ENCODE measurements around the gene MRPL49. TPM values are rescaled to one million over a fixed set of nuclear protein-coding genes. Genes with fewer than 3 reads are reported as not detected.

Gene MRPL49
- total RNA-seq, 3 donors from 2014 or later (not counting 1 experiment from before 2014, with no cell fraction given), result 36.8 to 37.5 (median 36.9) TPM

- no peak for ATAC-seq
- H3K4me3 Mint-ChIP-seq, result peak overlapping the region; percentile 96
- peak overlapping the region; percentile 54 for H3K27ac ChIP-seq (ENCODE audit: low read length)
- no peaks in the 10 kb centered on the region for H3K9me3 Mint-ChIP-seq
- peaks cover 22% of the 10 kb centered on the region for H3K36me3 ChIP-seq (ENCODE audit: control insufficient read depth, insufficient read depth, low read length)
- H3K27me3 ChIP-seq (ENCODE audit: control insufficient read depth, insufficient read depth, low read length), result no peaks in the 10 kb centered on the region
- no peak for TF ChIP-seq CTCF (IDR thresholded peaks at IDR 0.05)
- peaks cover 67% of the 10 kb centered on the region for H3K4me1 ChIP-seq (ENCODE audit: control insufficient read depth, insufficient read depth, low read length)
- H3K27ac Mint-ChIP-seq, result peak overlapping the region; percentile 91 to 97
- peaks cover 43 to 44% of the 10 kb centered on the region in 2 donors for H3K4me1 Mint-ChIP-seq
- no peaks in the 10 kb centered on the region for H3K9me3 ChIP-seq (ENCODE audit: control insufficient read depth, insufficient read depth, low read length)
- H3K36me3 Mint-ChIP-seq, result no peaks in the 10 kb centered on the region
- no peaks in the 10 kb centered on the region for H3K27me3 Mint-ChIP-seq (ENCODE audit: low read depth in 2 of 2)
- no peak for DNase-seq
- 40% methylated on average over 12 of the region's 14 CpGs for WGBS (ENCODE audit: insufficient coverage)
- intact Hi-C loops (cut with micrococcal nuclease), result loop anchor here (5.0 to 10.0 kb wide), 4 partner anchors 86 to 339 kb away; partner anchors contain the start of genes SF1 and SNX15
- H3K4me3 ChIP-seq (ENCODE audit: low read length), result peak overlapping the region; percentile 48
These were observed 8.8 kb upstream of the MRPL49 start for GRCh38 chr11:65113361-65113756.

GRCh38 chr11:65113839-65114238 lies 8.3 kb upstream of the MRPL49 start:
- H3K4me3 ChIP-seq (ENCODE audit: low read length), result no peak overlapping the region
- intact Hi-C loops (cut with micrococcal nuclease), result loop anchor here (5.0 to 10.0 kb wide), 4 partner anchors 87 to 339 kb away; partner anchors contain the start of genes SF1 and SNX15
- Mint-ChIP-seq H3K27me3 (ENCODE audit: low read depth in 2 of 2) (no peaks in the 10 kb centered on the region), H3K4me1 (peaks cover 43 to 49% of the 10 kb centered on the region in 2 donors), H3K36me3 (no peaks in the 10 kb centered on the region), H3K27ac (peak overlapping the region; percentile 91 to 97), H3K9me3 (no peaks in the 10 kb centered on the region), H3K4me3 (peak overlapping the region; percentile 96)
- no peaks in the 10 kb centered on the region for H3K9me3 ChIP-seq (ENCODE audit: control insufficient read depth, insufficient read depth, low read length)
- no peaks in the 10 kb centered on the region for H3K27me3 ChIP-seq (ENCODE audit: control insufficient read depth, insufficient read depth, low read length)
- no peak for ATAC-seq
- H3K4me1 ChIP-seq (ENCODE audit: control insufficient read depth, insufficient read depth, low read length), result peaks cover 67% of the 10 kb centered on the region
- 88% methylated on average over 6 of the region's 6 CpGs for WGBS (ENCODE audit: insufficient coverage)
- peaks cover 24% of the 10 kb centered on the region for H3K36me3 ChIP-seq (ENCODE audit: control insufficient read depth, insufficient read depth, low read length)
- TF ChIP-seq CTCF (IDR thresholded peaks at IDR 0.05), result no peak
- peak in 1 of 2 donors; percentile 12 for DNase-seq
- H3K27ac ChIP-seq (ENCODE audit: low read length), result no peak overlapping the region

- no peak for TF ChIP-seq CTCF (IDR thresholded peaks at IDR 0.05)
- Mint-ChIP-seq H3K36me3 (no peaks in the 10 kb centered on the region), H3K27me3 (ENCODE audit: low read depth in 2 of 2) (no peaks in the 10 kb centered on the region), H3K4me1 (peaks cover 43 to 50% of the 10 kb centered on the region in 2 donors), H3K9me3 (no peaks in the 10 kb centered on the region), H3K27ac (no peak overlapping the region), H3K4me3 (no peak overlapping the region)
- intact Hi-C loops (cut with micrococcal nuclease), result loop anchor here (5.0 to 10.0 kb wide), 4 partner anchors 87 to 340 kb away; partner anchors contain the start of genes SF1 and SNX15
- H3K36me3 ChIP-seq (ENCODE audit: control insufficient read depth, insufficient read depth, low read length), result peaks cover 22% of the 10 kb centered on the region
- H3K27me3 ChIP-seq (ENCODE audit: control insufficient read depth, insufficient read depth, low read length), result no peaks in the 10 kb centered on the region
- peak in 1 of 2 donors; percentile 19 for DNase-seq
- H3K27ac ChIP-seq (ENCODE audit: low read length), result no peak overlapping the region
- H3K9me3 ChIP-seq (ENCODE audit: control insufficient read depth, insufficient read depth, low read length), result no peaks in the 10 kb centered on the region
- peaks cover 67% of the 10 kb centered on the region for H3K4me1 ChIP-seq (ENCODE audit: control insufficient read depth, insufficient read depth, low read length)
- no peak for ATAC-seq
- WGBS (ENCODE audit: insufficient coverage), result 95% methylated on average over 11 of the region's 11 CpGs
- H3K4me3 ChIP-seq (ENCODE audit: low read length), result no peak overlapping the region
These were observed 7.5 kb upstream of the MRPL49 start for GRCh38 chr11:65114538-65115171.

Data from natural killer cell (primary cell).